Upper lobe of left lung (tissue), 6 donors: Measurements from ENCODE around the gene DLX3. TPM values are rescaled to one million over a fixed set of nuclear protein-coding genes. Genes with fewer than 3 reads are reported as not detected.

Source experiments
- ATAC-seq, 2 donors: fragments of 200-7000 bp; cut with Tn5 transposase; one replicate each; pipeline ENCODE4 v1.9.1; 2022; ENCODE audit warnings: mild to moderate bottlenecking in 2 of 2, moderate library complexity in 2 of 2; ENCODE audit not compliant: low FRiP score in 2 of 2
- DNase-seq, 2 donors: peaks; one replicate each; pipeline ENCODE4 v3.0.0-alpha.2; 2019 to 2020
- H3K27ac ChIP-seq, 4 donors: fragments of 200-600 bp; sonication (generic); one replicate each; pipeline ENCODE4 v1.5.1; 2016 to 2019
- H3K27me3 ChIP-seq, 4 donors: fragments of 200-600 bp; sonication (generic); one replicate each; pipeline ENCODE4 v1.5.1; 2017 to 2019
- H3K36me3 ChIP-seq, 4 donors: fragments of 200-600 bp; sonication (generic); one replicate each; pipeline ENCODE4 v1.5.1; 2016 to 2019
- H3K4me1 ChIP-seq, 4 donors: fragments of 200-600 bp; sonication (generic); one replicate each; pipeline ENCODE4 v1.5.1; 2018 to 2019
- H3K4me3 ChIP-seq, 4 donors: fragments of 200-600 bp; sonication (generic); one replicate each; pipeline ENCODE4 v1.5.1; 2017 to 2019; ENCODE audit warnings: mild to moderate bottlenecking in 2 of 4, moderate library complexity in 1 of 4
- H3K9me3 ChIP-seq, 4 donors: fragments of 200-600 bp; sonication (generic); one replicate each; pipeline ENCODE4 v1.5.1; 2018 to 2019
- EP300 ChIP-seq, 4 donors: sonication (generic); formaldehyde crosslinking; IDR thresholded peaks; one replicate each; pipeline ENCODE4 v1.5.1; 2017; ENCODE audit warnings: antibody characterized with exemption in 4 of 4, control low read depth in 2 of 4
- POLR2A ChIP-seq, 4 donors: fragments of 450-650 bp; IDR thresholded peaks; one replicate each; pipeline ENCODE4 v1.5.1; 2016 to 2017; ENCODE audit warnings: antibody characterized with exemption in 4 of 4, mild to moderate bottlenecking in 2 of 4
- POLR2AphosphoS5 ChIP-seq, 2 donors: sonication (generic); formaldehyde crosslinking; IDR thresholded peaks; one replicate each; pipeline ENCODE4 v1.5.1; 2017; ENCODE audit warnings: antibody characterized with exemption in 2 of 2
- WGBS, 2 donors: methylation state at CpG; one replicate each; pipeline ENCODE4 v1.1.5; 2017 to 2018; 5-methylcytosine and 5-hydroxymethylcytosine counted together
- total RNA-seq, 6 donors: library from RNA; depleted of rRNA in 4 of 6; stranded (reverse); fragments of >200 nt in 4 of 6; gene quantifications; one replicate each; pipeline versions ENCODE4 v1.1.0 to v1.2.1, GENCODE V29; 2016 to 2021
- TF ChIP-seq, protein P1 (sequence below), 6 experiments: fragments of 450-650 bp in 4 of 6; fragments of 200-600 bp in 2 of 6; sonication (generic) in 2 of 6; IDR thresholded peaks; one replicate each; pipeline ENCODE4 v1.5.1; 2016 to 2019; ENCODE audit warnings: antibody characterized with exemption in 6 of 6
- donor health status: DM: no; HTN: no; CAD: no; lungs with moderate emphysema.
- donor health status: DM: no; HTN: yes; CAD: no; lungs with severe emphysema.

DLX3 gene
- total RNA-seq, 6 donors from 2014 or later = 0.20 to 0.91 (median 0.54) TPM; not detected in 2

- Histone ChIP-seq H3K9me3 (no peaks in the 10 kb centered on the region), H3K4me1 (peaks cover 17 to 22% (median 20%) of the 10 kb centered on the region in 4 donors), H3K27me3 (peaks cover 0 to 26% (median 14%) of the 10 kb centered on the region in 4 donors), H3K4me3 (no peak overlapping the region), H3K27ac (no peak overlapping the region), H3K36me3 (no peaks in the 10 kb centered on the region)
- 67 to 87% methylated on average over 1 to 4 of the region's 4 CpGs for WGBS, 2 donors
- peak in 1 of 2 donors; percentile 43 for DNase-seq
- ATAC-seq = no peak
- no peak for TF ChIP-seq EP300 (IDR thresholded peaks at IDR 0.05)
- TF ChIP-seq, protein P1, sequence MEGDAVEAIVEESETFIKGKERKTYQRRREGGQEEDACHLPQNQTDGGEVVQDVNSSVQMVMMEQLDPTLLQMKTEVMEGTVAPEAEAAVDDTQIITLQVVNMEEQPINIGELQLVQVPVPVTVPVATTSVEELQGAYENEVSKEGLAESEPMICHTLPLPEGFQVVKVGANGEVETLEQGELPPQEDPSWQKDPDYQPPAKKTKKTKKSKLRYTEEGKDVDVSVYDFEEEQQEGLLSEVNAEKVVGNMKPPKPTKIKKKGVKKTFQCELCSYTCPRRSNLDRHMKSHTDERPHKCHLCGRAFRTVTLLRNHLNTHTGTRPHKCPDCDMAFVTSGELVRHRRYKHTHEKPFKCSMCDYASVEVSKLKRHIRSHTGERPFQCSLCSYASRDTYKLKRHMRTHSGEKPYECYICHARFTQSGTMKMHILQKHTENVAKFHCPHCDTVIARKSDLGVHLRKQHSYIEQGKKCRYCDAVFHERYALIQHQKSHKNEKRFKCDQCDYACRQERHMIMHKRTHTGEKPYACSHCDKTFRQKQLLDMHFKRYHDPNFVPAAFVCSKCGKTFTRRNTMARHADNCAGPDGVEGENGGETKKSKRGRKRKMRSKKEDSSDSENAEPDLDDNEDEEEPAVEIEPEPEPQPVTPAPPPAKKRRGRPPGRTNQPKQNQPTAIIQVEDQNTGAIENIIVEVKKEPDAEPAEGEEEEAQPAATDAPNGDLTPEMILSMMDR (IDR thresholded peaks at IDR 0.05) = no peak
- TF ChIP-seq POLR2A (IDR thresholded peaks at IDR 0.05) = no peak
- TF ChIP-seq POLR2AphosphoS5 (IDR thresholded peaks at IDR 0.05) = no peak
Measured at GRCh38 chr17:49989518-49989880, 5.5 kb downstream of the DLX3 start.

- Histone ChIP-seq H3K4me1 (peaks cover 2 to 6% (median 3%) of the 10 kb centered on the region in 4 donors), H3K27ac (no peak overlapping the region), H3K9me3 (no peaks in the 10 kb centered on the region), H3K36me3 (no peaks in the 10 kb centered on the region), H3K27me3 (peaks cover 0 to 13% (median 5%) of the 10 kb centered on the region in 4 donors), H3K4me3 (no peak overlapping the region)
- peak in 1 of 2 donors; percentile 61 for DNase-seq
- ATAC-seq = peak in 1 of 2 donors; percentile 8
- TF ChIP-seq, protein P1 (IDR thresholded peaks at IDR 0.05) = no peak
- TF ChIP-seq POLR2A (IDR thresholded peaks at IDR 0.05) = no peak
- TF ChIP-seq POLR2AphosphoS5 (IDR thresholded peaks at IDR 0.05) = no peak
- TF ChIP-seq EP300 (IDR thresholded peaks at IDR 0.05) = no peak
- 16 to 18% methylated on average over 11 to 17 of the region's 17 CpGs for WGBS, 2 donors
Measured at GRCh38 chr17:49987681-49988441, 7.2 kb downstream of the DLX3 start.

- no peaks in the 10 kb centered on the region for H3K9me3 ChIP-seq
- no peak for DNase-seq
- TF ChIP-seq, protein P1 (IDR thresholded peaks at IDR 0.05) = no peak
- TF ChIP-seq POLR2AphosphoS5 (IDR thresholded peaks at IDR 0.05) (no peak), EP300 (IDR thresholded peaks at IDR 0.05) (no peak), POLR2A (IDR thresholded peaks at IDR 0.05) (no peak)
- no peak overlapping the region for H3K4me3 ChIP-seq
- H3K27ac ChIP-seq = no peak overlapping the region
- H3K36me3 ChIP-seq = no peaks in the 10 kb centered on the region
- peaks cover 0 to 10% (median 2%) of the 10 kb centered on the region in 4 donors for H3K27me3 ChIP-seq
- no peak for ATAC-seq
- peaks cover 0 to 4% (median 2%) of the 10 kb centered on the region in 4 donors for H3K4me1 ChIP-seq
- 47 to 83% methylated on average over 1 to 2 of the region's 2 CpGs for WGBS, 2 donors
Measured at GRCh38 chr17:49987290-49987585, 7.8 kb downstream of the DLX3 start.

- ATAC-seq (no peak), DNase-seq (no peak)
Measured at GRCh38 chr17:49986396-49987289, 8.4 kb downstream of the DLX3 start.

More at GRCh38 chr17:49986396-49987289, 8.4 kb downstream of the DLX3 start:
- TF ChIP-seq EP300 (IDR thresholded peaks at IDR 0.05) (no peak), POLR2A (IDR thresholded peaks at IDR 0.05) (no peak), POLR2AphosphoS5 (IDR thresholded peaks at IDR 0.05) (no peak)
- TF ChIP-seq, protein P1 (IDR thresholded peaks at IDR 0.05) = no peak
- 67 to 79% methylated on average over 5 to 6 of the region's 6 CpGs for WGBS, 2 donors
- Histone ChIP-seq H3K4me3 (no peak overlapping the region), H3K9me3 (no peaks in the 10 kb centered on the region), H3K36me3 (no peaks in the 10 kb centered on the region), H3K27ac (no peak overlapping the region), H3K27me3 (peaks cover 0 to 6% (median 2%) of the 10 kb centered on the region in 4 donors), H3K4me1 (peaks cover 0 to 4% (median 2%) of the 10 kb centered on the region in 4 donors)
